Fibroblast of skin of right quadriceps (primary cell): ENCODE data around the gene MEGF6.
A peak's percentile ranks its signal among the peaks of the same experiment; 100 is the strongest.

Experiments used
- DNase-seq: peaks from one replicate; pipeline ENCODE4 v3.0.0-alpha.2; 2013

Gene MEGF6

DNA sequence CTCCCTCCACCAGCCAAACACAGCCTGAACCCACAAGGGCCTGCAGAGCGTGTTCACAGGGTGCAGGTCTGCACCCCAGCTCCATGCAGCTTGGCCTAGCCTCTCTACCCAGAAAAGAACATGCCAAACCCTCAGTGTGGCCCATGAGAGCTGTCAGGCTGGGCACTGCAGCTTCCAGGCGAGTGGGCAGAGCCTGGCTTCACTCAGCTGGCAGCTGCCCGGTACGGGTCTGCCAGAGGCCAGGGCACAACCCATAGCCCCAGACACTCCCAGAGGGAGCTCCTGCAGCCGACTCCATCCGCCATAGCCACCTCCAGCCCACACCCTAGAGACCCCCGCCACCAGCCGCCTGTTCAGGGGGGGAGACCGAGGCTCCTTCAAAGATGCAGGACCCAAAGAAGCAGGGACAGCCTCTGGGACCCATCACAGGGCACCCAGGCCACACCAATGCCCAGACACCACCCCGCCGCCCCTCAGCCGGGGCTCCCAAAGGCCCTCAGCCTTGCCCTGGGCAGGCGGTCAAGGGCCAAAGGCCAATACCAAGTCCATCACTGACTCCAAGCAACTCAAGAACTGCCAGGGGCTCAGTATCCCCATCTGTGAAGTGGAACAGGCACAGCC, 42.4 kb downstream of the MEGF6 start:
- DNase-seq, result no peak

GRCh38 chr1:3566951-3567804, 44.1 kb downstream of the MEGF6 start:
- DNase-seq, result no peak

DNA sequence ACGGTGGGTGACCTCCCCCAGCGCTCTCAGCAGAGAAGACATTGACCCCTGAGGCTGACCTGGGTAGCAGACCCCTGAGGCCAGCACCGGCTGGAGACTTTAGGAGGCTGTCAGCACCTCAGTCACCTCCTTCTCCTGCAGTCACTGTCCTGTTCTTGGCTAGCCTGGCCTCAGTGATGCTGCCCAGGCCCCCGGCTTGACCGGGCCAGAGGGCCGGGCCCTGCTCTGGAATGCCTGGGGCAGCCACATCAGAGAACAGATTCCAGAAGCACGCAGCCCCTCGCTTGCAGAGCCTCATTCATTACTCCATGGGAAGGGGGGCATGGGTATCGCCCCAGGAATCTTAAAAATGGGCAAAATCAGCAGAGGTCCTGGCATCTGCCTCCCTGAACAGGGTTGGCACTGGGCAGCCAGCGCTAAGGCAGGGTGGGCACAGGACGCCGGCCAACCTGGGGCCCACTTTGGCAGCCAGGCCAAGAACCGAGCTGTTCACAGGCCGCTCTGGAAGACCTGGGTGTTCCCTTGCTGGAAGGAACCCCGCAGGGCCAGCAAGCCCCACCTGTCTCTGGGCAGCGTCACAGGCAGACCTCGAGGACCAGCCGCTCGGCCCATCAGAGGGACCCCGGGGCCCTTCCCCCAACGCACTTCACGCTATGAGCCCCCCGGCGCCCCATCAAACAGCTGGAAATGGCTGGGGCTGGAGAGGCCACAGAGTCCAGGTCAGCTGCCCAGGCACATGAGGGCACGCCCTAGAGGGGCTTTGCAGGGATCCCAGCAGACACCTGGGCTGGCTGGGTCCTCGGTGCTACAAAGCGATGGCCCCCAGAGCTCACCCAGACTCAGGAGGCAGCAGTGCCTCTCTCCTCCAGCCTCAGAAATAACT, 45.1 kb downstream of the MEGF6 start:
- DNase-seq, result no peak

DNA sequence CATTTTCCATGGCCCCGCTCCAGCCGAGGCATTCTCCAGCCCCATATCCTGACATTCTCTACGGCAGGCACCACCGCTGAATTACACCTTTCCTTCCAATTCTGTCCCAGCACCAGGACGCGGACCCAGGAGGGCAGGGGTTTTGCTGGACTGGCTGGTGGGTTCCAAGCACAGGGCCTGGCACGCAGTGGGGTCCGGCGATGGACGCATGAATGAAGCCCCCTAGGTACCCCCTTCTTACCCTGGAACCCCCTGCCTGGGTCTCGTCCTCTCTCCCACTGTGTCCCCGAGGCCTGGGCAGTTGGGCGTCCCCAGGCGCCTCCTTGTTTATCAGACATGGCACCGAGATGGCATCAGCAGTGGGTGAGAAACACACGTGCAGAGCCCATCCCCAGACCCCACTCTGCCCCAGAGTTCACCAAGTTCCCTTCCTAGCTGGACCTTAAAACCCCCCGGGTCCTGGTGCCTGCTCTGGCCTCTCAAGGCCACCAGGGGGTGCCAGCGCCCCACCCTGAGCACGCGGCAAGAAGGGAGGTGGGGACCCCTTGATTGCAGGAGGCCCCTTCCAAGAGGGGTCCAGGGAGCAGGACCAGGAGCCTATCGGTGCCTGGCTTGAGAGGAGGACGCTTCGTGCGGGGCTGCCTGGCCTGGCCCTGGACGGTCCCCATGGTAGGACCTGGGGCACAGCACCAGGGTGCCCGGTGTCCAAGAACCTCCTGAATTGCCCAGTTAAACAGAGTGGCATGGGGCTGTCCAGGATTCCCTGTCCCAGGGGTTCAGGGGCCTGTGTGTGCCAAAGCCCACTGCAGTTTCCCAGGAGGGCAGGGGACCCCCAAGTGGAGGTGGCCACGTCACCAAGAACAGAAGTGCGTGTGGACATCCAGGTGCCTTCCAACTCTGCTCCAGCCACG, 46.1 kb downstream of the MEGF6 start:
- peak; percentile 10 for DNase-seq

DNA sequence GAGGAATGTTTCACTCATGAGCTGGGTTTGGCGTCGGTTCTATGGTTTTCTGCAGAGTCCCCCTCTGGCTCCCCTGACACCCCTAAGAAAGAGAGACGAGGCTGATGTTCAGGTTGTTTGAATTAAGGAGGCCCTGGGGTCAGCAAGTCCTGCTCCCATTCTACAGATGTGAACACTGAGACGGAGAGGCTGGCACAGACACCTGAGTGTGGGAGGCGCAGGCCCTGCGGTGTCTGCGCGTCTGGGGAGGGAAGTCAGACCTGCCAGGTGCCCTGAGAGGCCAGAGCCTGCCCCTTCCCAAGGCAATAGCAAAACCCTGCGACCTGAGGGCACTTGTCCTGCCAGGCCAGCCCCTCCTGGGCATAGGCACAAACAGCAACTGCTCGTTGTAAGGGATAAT, 47.7 kb downstream of the MEGF6 start:
- DNase-seq, result no peak

- no peak for DNase-seq
Observed at GRCh38 chr1:3563125-3563524, 48.2 kb downstream of the MEGF6 start.

- no peak for DNase-seq
Observed at GRCh38 chr1:3562712-3563111, 48.6 kb downstream of the MEGF6 start.

DNA sequence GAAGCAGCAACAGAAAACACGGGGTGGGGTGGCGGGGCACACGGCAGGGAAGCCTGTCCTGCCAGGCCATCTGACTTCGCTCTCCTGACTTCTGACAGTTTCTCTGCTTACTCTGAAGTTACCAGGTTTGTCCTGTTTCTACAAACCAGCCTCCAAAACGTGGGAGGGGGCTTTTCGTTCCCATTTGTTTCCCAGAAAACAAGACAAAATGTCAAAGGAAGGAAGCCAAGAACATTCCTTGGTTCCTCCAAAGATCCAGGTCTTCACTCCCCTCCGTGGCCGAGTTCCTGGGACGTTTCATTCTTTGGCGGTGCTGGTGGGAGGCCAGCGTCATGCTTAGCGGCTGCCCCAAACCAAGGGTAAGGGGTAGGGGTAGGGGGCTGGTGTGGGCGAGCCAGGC, 49.6 kb downstream of the MEGF6 start:
- DNase-seq, result no peak

DNA sequence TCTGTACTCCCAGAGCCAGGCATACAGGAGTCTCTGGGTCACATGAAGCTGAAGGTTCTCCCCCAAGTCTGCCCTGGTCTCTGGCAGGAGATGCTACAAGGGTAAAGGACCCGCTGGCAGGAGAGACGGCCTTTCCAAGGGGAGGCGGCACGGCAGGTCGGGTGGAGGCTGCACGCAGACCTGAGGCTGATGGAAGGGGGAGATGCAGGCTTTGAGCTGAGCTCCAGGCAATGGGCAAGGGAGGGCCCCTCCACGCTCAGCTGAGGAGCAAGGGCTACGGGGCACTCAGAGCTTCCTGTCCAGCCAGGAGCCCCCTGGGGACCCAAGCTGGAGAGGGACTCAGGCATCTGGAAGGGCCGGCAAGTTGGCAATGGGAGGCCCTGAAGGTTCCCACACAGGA, 50.3 kb downstream of the MEGF6 start:
- no peak for DNase-seq

DNA sequence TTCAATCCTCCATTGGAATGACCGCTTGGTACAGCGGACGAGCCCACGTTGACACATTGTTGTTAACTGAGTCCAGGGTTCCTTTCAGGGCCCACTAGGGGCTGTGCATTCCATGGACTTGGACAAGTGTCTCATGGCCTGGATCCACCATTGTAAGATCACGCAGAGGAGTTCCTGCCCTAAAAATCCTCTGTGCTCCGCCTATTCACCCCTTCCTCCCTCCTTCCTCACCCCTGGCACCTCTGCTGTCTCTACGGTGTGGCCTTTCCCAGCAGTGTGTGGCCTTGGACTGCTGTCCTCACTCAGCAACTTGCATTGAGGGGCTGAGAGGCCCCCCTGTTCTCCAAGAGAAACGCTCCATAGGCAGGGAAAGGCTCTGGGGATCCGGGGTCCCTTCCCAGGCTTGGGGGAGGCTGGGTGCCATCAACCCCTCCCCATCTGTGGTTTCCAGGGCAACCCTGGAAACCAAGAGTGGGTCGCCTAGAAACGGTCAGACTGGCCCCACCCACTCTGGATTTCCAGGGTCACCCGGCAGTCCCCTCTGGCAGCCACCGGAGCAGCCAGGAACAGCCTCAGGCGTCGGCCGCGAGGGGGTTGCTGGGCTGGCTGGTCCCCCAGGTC, 50.9 kb downstream of the MEGF6 start:
- no peak for DNase-seq

- no peak for DNase-seq
Observed at GRCh38 chr1:3558036-3558726, 53.1 kb downstream of the MEGF6 start.

- DNase-seq, result no peak
Observed at GRCh38 chr1:3557366-3557765, 53.9 kb downstream of the MEGF6 start.

- DNase-seq, result no peak
Observed at GRCh38 chr1:3556336-3556735, 55.0 kb downstream of the MEGF6 start.

- DNase-seq, result no peak
Observed at GRCh38 chr1:3555131-3555920, 56.0 kb downstream of the MEGF6 start.

DNA sequence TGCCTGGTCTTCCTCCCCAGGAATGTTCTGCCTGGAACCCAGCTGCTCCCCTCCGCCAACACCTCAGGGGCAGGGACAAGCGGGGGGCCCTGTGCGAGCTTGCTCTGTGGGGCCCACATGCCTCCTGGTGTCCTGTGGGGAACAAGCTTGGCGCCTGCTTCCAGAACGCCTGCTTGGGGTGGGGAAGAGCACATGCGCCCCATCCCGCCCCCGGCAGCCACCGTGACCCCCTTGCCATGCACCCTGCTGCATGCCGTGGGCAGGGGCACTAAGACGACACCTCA, 57.4 kb downstream of the MEGF6 start:
- no peak for DNase-seq

GRCh38 chr1:3553166-3553939, 58.0 kb downstream of the MEGF6 start:
- no peak for DNase-seq

- no peak for DNase-seq
Observed at GRCh38 chr1:3552751-3553150, 58.6 kb downstream of the MEGF6 start.

- DNase-seq, result no peak
Observed at GRCh38 chr1:3552176-3552575, 59.1 kb downstream of the MEGF6 start.

DNA sequence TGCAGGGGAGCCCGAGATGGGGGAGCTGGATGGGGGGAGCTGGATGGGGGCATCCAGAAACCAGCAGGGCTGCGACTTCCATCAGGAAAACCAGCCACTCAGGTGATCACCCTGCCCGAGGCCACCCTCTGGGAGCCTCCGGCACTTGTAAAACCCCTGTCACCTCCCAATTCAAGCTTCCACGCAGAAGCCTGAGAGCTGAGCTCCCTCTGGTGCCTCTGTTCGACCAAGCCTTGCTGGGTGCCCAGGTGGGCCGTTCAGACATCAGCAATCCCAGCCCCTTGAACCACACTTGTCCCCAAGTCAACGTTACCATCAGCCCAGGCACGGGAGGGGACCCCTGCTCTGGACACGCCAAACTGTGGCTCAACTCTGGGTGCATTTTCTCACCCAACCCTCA, 59.6 kb downstream of the MEGF6 start:
- no peak for DNase-seq

GRCh38 chr1:3551290-3551678, 60.0 kb downstream of the MEGF6 start:
- no peak for DNase-seq
